Measurements from ENCODE around the gene DSG2.

- TF ChIP-seq CTCF (IDR thresholded peaks at IDR 0.05) (no peak), POLR2A (IDR thresholded peaks at IDR 0.05) (no peak)
Observed at GRCh38 chr18:31487246-31488015, 10.5 kb upstream of the DSG2 start.
